WI38 (cell line): ENCODE data around the gene PTTG1IP.
A peak's percentile ranks its signal among the peaks of the same experiment; 100 is the strongest.

Source experiments
- H3K4me3 ChIP-seq: 2 replicates; pipeline ENCODE4 v1.5.1; 2011; ENCODE audit warnings: low read depth, mild to moderate bottlenecking, control low read depth, low read length
- TF ChIP-seq, protein P1 (sequence below): IDR thresholded peaks from 2 replicates; pipeline ENCODE4 v1.5.1; 2012; ENCODE audit warnings: low read depth, mild to moderate bottlenecking, control low read depth, low read length

The PTTG1IP gene

DNA sequence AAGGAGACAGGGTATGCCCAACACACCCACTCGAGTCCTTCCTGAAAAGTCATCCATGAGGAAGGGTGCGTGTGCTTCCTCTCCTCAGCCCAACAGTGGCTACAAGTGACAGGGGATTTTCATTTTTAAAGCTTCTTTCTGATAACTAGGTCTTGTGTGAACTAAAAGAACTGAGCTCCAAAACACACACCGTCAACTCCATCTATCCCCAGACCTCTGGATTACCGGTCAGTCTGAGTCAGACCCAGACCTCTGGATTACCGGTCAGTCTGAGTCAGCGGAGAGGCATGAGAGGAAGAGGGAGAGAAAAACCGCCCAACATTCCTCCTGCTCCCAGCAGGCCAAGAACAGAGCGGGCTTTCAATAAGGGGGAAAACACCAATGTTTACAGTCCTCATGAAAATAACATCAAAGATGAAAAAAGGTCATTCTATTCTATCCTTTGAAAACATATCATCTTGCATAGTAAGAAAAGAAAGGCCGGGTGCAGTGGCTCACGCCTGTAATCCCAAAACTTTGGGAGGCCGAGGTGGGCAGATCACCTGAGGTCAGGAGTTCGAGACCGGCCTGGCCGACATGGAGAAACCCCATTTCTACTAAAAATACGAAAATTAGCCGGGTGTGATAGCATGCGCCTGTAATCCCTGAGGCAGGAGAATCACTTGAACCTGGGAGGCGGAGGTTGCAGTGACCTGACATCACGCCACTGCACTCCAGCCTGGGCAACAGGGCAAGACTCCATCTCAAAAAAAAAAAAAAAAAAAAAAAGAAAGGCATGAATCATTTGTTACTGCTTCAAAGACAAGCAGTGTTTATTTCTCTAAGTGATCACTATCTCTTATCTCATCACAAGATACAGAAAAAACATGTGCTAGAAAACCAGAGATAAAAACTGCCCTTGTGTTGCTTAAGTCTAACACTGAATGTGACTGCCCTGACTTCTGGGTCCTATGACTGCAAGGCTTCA is 3.4 kb downstream of the PTTG1IP start:
- H3K4me3 ChIP-seq = peak overlapping the region; percentile 94
- TF ChIP-seq, protein P1, sequence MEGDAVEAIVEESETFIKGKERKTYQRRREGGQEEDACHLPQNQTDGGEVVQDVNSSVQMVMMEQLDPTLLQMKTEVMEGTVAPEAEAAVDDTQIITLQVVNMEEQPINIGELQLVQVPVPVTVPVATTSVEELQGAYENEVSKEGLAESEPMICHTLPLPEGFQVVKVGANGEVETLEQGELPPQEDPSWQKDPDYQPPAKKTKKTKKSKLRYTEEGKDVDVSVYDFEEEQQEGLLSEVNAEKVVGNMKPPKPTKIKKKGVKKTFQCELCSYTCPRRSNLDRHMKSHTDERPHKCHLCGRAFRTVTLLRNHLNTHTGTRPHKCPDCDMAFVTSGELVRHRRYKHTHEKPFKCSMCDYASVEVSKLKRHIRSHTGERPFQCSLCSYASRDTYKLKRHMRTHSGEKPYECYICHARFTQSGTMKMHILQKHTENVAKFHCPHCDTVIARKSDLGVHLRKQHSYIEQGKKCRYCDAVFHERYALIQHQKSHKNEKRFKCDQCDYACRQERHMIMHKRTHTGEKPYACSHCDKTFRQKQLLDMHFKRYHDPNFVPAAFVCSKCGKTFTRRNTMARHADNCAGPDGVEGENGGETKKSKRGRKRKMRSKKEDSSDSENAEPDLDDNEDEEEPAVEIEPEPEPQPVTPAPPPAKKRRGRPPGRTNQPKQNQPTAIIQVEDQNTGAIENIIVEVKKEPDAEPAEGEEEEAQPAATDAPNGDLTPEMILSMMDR = no peak

DNA sequence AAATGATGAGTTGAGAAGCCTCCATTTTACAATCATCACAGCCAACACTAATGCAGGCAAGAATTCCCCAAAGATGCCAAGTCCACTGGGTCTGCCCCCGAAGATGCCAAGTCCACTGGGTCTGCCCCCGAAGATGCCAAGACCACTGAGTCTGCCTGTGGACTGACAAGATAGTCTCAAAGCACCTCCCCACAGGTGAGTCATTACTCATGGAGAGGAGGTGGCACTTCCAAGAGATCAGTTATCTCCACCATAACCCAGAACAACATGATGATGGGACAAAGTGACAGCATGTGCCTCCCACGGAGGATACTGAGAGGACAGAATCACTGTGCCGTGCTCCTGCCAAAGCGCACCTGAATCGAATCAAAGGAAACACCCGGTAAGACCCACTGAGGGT is 4.8 kb downstream of the PTTG1IP start:
- H3K4me3 ChIP-seq = no peak overlapping the region
- TF ChIP-seq, protein P1 = no peak

DNA sequence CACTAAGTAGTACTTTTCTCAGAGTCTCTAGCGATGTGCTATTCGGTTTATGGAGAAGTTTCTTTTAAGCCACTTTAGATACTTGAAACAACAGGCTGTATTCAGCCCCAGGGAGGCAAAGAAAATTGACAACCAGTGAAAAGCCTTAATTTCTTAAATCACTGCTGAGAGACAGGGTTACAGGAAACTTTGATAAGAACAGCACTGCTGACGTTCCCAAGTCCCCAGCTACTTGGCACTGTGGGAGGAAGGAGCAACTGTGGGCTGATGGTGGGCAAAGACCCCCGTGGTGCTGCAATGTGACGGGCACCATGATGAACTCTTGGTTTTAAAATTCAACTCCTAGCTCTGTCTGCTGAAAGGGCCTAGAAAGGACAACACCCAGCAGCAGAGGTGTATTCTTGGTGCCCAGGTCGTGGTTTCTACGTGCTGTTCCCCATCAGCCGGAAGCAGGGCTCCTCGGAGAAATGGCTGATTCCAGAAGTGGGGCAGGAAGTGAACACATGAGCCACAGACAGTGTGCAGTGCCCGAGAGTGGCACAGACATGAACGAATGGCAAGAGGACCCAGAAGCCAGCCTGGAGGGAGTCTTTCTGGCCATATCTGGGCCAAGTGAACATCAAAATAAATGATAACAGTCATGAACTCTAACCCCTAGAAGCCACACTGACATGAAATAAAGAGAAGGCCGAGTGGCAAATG is 5.3 kb downstream of the PTTG1IP start:
- TF ChIP-seq, protein P1 = no peak
- H3K4me3 ChIP-seq = no peak overlapping the region

DNA sequence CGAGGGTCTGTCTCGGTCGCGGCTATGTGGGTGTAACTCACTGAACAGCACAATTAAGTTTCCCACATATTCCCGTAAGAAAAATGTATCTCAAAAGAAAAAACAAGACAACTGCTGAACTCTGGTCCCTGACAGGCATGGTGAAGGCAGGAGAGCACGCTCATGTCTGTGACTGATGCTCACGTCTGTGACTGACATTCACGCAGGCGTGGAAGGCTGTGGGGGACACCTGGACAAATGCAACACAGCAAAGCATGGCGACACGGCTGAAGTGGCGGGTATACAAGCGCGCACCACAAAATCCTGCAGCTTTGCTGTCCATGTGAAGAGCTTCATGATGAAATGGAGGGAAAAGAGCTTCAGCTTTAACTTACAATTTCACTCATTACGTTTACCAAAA is 6.0 kb downstream of the PTTG1IP start:
- H3K4me3 ChIP-seq = no peak overlapping the region
- TF ChIP-seq, protein P1 = no peak

DNA sequence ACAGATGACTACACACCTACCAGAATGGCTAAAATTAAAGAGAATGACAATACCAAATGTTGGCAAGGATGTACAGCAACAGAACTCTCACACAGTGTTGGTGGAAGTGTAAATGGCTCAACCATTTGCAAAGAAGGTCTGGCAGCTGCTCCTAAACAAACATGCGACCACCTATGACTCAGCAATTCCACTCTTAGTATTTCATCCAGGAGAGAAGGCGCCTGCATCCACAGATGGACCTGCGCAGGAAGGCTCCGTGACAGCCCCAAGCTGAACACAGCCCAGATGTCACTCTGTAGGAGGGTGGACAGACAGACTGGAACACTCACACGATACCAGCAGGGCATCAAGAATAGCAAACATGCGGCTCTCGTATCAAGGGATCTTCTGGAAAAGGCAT is 6.7 kb downstream of the PTTG1IP start:
- TF ChIP-seq, protein P1 = no peak
- H3K4me3 ChIP-seq = no peak overlapping the region

DNA sequence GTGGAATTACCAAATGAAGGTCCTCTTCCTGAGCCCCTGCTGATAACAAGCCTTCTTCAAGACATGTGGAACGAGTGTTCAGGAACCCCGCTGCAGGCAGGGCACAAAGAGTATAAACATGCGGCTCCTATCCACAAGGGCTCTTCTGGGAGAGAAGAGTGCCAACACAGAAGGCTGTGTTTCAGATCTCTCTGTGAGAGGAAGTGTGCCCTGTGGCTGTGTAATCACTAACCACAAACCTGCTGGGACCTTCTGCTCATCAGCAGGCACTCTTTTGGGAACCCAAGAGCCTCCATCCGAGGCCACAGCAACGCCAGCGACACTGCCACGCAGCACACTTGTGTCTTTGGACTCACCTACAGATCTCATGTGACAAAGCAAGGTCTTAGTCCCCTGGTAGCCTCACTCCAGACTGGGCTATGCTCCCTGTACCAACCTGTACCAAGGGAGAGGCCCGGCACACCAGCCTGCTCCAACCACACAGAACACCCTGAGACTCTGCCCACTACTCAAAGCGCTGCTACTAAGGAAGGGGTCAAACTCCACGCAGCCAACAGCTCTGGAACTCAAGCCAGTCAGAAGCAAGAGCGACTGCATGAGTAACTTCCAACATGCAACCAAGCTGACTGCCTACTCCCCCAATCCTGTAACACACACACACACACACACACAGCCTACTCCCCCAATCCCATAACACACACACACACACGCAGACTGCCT is 7.8 kb downstream of the PTTG1IP start:
- TF ChIP-seq, protein P1 = no peak
- no peak overlapping the region for H3K4me3 ChIP-seq
